Measurements from ENCODE around the gene SLC12A5. TPM values are rescaled to one million over a fixed set of nuclear protein-coding genes. Genes with fewer than 3 reads are reported as not detected.

SLC12A5 gene
- total and polyA plus RNA-seq, 12 donors: 0.28 to 1.3 (median 1.0) TPM; not detected in 8

DNA sequence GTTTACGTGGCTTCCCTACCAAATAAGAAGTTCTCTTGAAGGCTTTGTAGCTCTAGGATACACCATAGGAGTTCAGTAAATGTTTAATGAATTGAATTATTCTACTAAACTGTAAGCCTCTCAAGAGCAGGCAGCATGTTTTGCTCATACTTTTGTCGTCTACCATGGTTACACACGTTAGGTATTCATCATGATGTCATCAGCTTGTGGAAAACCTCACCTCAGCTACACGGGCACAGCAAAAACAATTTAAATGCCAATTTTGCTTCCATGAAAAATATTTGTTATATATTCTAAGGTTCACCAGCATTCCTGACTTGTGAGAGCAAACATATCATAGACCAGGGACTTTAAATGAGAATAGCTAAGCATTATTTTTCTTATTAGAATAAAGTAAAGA is 44.0 kb downstream of the SLC12A5 start:
- Histone ChIP-seq H3K4me3 (no peak overlapping the region), H3K36me3 (peaks cover 0 to 80% (median 29%) of the 10 kb centered on the region in 9 donors), H3K27me3 (no peaks in the 10 kb centered on the region), H3K27ac (no peak overlapping the region), H3K9me3 (no peaks in the 10 kb centered on the region), H3K4me1 (peaks cover 0 to 20% (median 0%) of the 10 kb centered on the region in 9 donors)
- intact Hi-C loops (cut with DNase I): no loop called here
- no peak for ATAC-seq
- TF ChIP-seq, protein P1, sequence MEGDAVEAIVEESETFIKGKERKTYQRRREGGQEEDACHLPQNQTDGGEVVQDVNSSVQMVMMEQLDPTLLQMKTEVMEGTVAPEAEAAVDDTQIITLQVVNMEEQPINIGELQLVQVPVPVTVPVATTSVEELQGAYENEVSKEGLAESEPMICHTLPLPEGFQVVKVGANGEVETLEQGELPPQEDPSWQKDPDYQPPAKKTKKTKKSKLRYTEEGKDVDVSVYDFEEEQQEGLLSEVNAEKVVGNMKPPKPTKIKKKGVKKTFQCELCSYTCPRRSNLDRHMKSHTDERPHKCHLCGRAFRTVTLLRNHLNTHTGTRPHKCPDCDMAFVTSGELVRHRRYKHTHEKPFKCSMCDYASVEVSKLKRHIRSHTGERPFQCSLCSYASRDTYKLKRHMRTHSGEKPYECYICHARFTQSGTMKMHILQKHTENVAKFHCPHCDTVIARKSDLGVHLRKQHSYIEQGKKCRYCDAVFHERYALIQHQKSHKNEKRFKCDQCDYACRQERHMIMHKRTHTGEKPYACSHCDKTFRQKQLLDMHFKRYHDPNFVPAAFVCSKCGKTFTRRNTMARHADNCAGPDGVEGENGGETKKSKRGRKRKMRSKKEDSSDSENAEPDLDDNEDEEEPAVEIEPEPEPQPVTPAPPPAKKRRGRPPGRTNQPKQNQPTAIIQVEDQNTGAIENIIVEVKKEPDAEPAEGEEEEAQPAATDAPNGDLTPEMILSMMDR (IDR thresholded peaks at IDR 0.05): no peak
- WGBS, 2 donors: 89 to 91% methylated on average over 4 of the region's 4 CpGs
- DNase-seq: no peak

DNA sequence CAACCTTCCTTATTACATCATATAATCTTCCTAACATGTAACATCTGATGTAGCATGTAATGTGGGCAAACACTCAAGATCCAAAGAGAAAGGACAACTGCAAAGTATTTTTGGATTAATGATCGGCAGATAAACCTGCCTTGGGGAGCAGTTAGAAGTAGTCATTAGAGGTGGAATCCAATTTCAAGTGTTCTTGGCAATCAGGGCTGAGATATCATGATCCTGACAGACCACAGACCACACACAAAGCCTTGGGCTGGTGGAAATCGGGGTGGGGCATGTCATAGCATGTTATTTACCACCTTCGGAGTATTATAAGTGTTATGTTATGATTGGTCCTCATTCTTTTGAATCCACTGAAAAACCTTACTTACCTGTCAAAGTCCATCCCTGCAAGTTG is 44.4 kb downstream of the SLC12A5 start:
- Histone ChIP-seq H3K36me3 (peaks cover 0 to 80% (median 29%) of the 10 kb centered on the region in 9 donors), H3K27me3 (no peaks in the 10 kb centered on the region), H3K27ac (no peak overlapping the region), H3K9me3 (no peaks in the 10 kb centered on the region), H3K4me1 (peaks cover 0 to 20% (median 0%) of the 10 kb centered on the region in 9 donors), H3K4me3 (no peak overlapping the region)
- intact Hi-C loops (cut with DNase I): no loop called here
- no peak for ATAC-seq
- TF ChIP-seq, protein P1 (IDR thresholded peaks at IDR 0.05): no peak
- no peak for DNase-seq
- 57 to 72% methylated on average over 3 of the region's 3 CpGs for WGBS, 2 donors

DNA sequence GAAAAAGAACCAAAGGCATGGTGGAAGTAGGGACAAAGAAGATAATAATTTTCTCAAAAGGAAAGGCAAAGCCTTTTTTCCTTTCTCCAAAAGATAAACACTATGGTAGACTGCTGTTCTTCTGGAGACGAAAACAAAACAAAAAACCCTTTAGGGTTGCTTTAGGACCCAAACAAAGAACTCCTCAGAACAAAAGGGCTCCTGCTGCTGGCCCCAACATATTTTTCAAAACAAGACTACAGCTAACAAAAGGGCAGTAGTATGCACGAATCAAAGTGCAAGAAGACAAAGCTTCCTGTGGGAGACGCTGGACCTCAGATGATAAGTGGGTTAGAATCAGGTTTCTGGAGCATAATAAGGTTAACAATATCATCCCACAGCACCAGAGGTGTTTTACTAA is 45.0 kb downstream of the SLC12A5 start:
- intact Hi-C loops (cut with DNase I): no loop called here
- ATAC-seq (no peak), DNase-seq (no peak)
- Histone ChIP-seq H3K9me3 (no peaks in the 10 kb centered on the region), H3K27ac (no peak overlapping the region), H3K36me3 (peaks cover 0 to 80% (median 28%) of the 10 kb centered on the region in 9 donors), H3K4me3 (no peak overlapping the region), H3K27me3 (no peaks in the 10 kb centered on the region), H3K4me1 (peaks cover 0 to 20% (median 0%) of the 10 kb centered on the region in 9 donors)
- TF ChIP-seq, protein P1 (IDR thresholded peaks at IDR 0.05): no peak
- WGBS, 2 donors: 60 to 76% methylated on average over 3 of the region's 3 CpGs

DNA sequence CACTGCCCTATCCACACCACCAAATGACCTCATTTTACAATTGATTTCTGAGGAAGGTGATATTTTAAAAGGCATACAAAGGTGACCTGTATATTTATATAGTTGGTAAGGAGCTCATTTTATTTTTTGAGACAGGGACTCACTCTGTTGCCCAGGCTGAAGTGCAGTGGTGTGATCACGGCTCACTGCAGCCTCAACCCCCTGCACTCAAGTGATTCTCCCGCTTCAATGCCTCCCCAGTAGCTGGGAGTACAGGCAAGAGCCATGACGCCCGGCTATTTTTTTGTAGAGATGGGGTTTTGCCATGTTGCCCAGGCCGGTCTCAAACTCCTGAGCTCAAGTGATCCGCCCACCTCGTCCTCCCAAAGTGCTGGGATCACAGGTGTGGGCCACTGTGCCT is 47.8 kb downstream of the SLC12A5 start:
- ATAC-seq (no peak), DNase-seq (no peak)
- Histone ChIP-seq H3K4me1 (peaks cover 0 to 36% (median 16%) of the 10 kb centered on the region in 9 donors), H3K27me3 (no peaks in the 10 kb centered on the region), H3K27ac (no peak overlapping the region), H3K9me3 (no peaks in the 10 kb centered on the region), H3K36me3 (peaks cover 0 to 74% (median 22%) of the 10 kb centered on the region in 9 donors), H3K4me3 (no peak overlapping the region)
- intact Hi-C loops (cut with DNase I): no loop called here
- WGBS, 2 donors: 86 to 93% methylated on average over 7 of the region's 7 CpGs
- TF ChIP-seq, protein P1 (IDR thresholded peaks at IDR 0.05): no peak

Data from heart right ventricle (tissue), 16 donors.